HepG2 (cell line): ENCODE results near the gene LNX2. TPM values are rescaled to one million over a fixed set of nuclear protein-coding genes. Genes with fewer than 3 reads are reported as not detected.
A peak's percentile ranks its signal among the peaks of the same experiment; 100 is the strongest.

Experiments
- AGO1 ChIP-seq: fragments of 200-400 bp; formaldehyde crosslinking; IDR thresholded peaks from 2 replicates; pipeline ENCODE4 v1.6.1; 2017; ENCODE audit warnings: mild to moderate bottlenecking, low read depth, low read length, moderate library complexity; ENCODE audit not compliant: poor library complexity, severe bottlenecking
- ASH2L ChIP-seq: fragments of 300-600, 200-600 bp; sonication (generic); IDR thresholded peaks from 2 replicates; pipeline ENCODE4 v1.7.0; 2017; ENCODE audit warnings: low read depth, mild to moderate bottlenecking, moderate library complexity, mixed read lengths, low read length; ENCODE audit not compliant: insufficient read length
- CHCHD3 ChIP-seq: sonication (generic); formaldehyde crosslinking; IDR thresholded peaks from 2 replicates; pipeline ENCODE4 v1.8.0; 2022; ENCODE audit warnings: mild to moderate bottlenecking, missing genetic modification reagents, moderate library complexity
- ELF3 ChIP-seq: IDR thresholded peaks from 2 replicates; pipeline ENCODE4 v1.6.1; 2016; ENCODE audit warnings: missing genetic modification reagents, missing compliant biosample characterization
- HDAC6 ChIP-seq: fragments of 200-600 bp; sonication (generic); IDR thresholded peaks from 2 replicates; pipeline ENCODE4 v1.7.0; 2017; ENCODE audit warnings: mild to moderate bottlenecking, antibody characterized with exemption, low read length, low read depth
- HHEX ChIP-seq: IDR thresholded peaks from 2 replicates; pipeline ENCODE4 v1.6.1; 2016; ENCODE audit warnings: control low read depth
- JDP2 ChIP-seq: sonication (generic); formaldehyde crosslinking; IDR thresholded peaks from 2 replicates; pipeline ENCODE4 v1.8.1; 2022; ENCODE audit warnings: missing genetic modification reagents, borderline replicate concordance
- NBN ChIP-seq: fragments of 450-650 bp; conservative IDR thresholded peaks from 2 replicates; pipeline ENCODE4 v1.6.1; 2017
- NFIC ChIP-seq: IDR thresholded peaks from 2 replicates; pipeline ENCODE4 v1.6.1; 2012; ENCODE audit warnings: mild to moderate bottlenecking, low read length, inconsistent platforms
- RBFOX2 ChIP-seq: fragments of 200-400 bp; formaldehyde crosslinking; IDR thresholded peaks from 2 replicates; pipeline ENCODE4 v1.6.1; 2017; ENCODE audit warnings: low read depth, mild to moderate bottlenecking, low read length
- RFX1 ChIP-seq: fragments of 450-650 bp; IDR thresholded peaks from 2 replicates; pipeline ENCODE4 v1.6.1; 2017
- TBP ChIP-seq: sonication (generic); formaldehyde crosslinking; IDR thresholded peaks from 2 replicates; pipeline ENCODE4 v1.5.0; 2020; ENCODE audit warnings: missing genetic modification reagents
- ZBTB21 ChIP-seq: sonication (generic); formaldehyde crosslinking; IDR thresholded peaks from 2 replicates; pipeline ENCODE4 v1.4.0; 2020; ENCODE audit warnings: missing genetic modification reagents
- ZC3H4 ChIP-seq: sonication (generic); formaldehyde crosslinking; IDR thresholded peaks from 2 replicates; pipeline ENCODE4 v1.4.0; 2020; ENCODE audit warnings: missing genetic modification reagents, borderline replicate concordance
- ZFP1 ChIP-seq: IDR thresholded peaks from 2 replicates; pipeline ENCODE4 v1.6.1; 2016
- ZFYVE20 ChIP-seq: sonication (generic); formaldehyde crosslinking; IDR thresholded peaks from 2 replicates; pipeline ENCODE4 v1.8.0; 2023; ENCODE audit warnings: low read depth, mild to moderate bottlenecking, moderate library complexity, missing genetic modification reagents, borderline replicate concordance
- ZNF136 ChIP-seq: sonication (generic); formaldehyde crosslinking; IDR thresholded peaks from 2 replicates; pipeline ENCODE4 v1.8.1; 2022; ENCODE audit warnings: low read depth, mild to moderate bottlenecking, moderate library complexity, missing genetic modification reagents
- ZNF235 ChIP-seq: sonication (generic); formaldehyde crosslinking; IDR thresholded peaks from 2 replicates; pipeline ENCODE4 v1.8.1; 2023; ENCODE audit warnings: mild to moderate bottlenecking, missing genetic modification reagents, borderline replicate concordance
- ZNF274 ChIP-seq: sonication (generic); formaldehyde crosslinking; IDR thresholded peaks from 2 replicates; pipeline ENCODE4 v1.5.1; 2020; ENCODE audit warnings: mild to moderate bottlenecking, missing genetic modification reagents
- ZNF296 ChIP-seq: sonication (generic); formaldehyde crosslinking; conservative IDR thresholded peaks from 2 replicates; pipeline ENCODE4 v1.5.0; 2020; ENCODE audit warnings: mild to moderate bottlenecking, missing genetic modification reagents
- ZNF761 ChIP-seq: sonication (generic); formaldehyde crosslinking; conservative IDR thresholded peaks from 2 replicates; pipeline ENCODE4 v1.4.0; 2020; ENCODE audit warnings: mild to moderate bottlenecking, missing genetic modification reagents
- polyA plus RNA-seq, 8 experiments: library from polyadenylated mRNA; depleted of rRNA in 3 of 8; stranded (reverse) in 7 of 8; unstranded in 1 of 8; fragments of >200 nt; fragmentation: Illumina TruSeq in 4 of 8; extraction: Trizol in 4 of 8; gene quantifications; 2 replicates each; pipeline versions ENCODE4 v1.2.1 to v1.2.3, GENCODE V29; 2011 to 2016; ENCODE audit warnings: low read depth in 4 of 8, missing spikeins in 1 of 8, mixed read lengths in 1 of 8; ENCODE audit not compliant: insufficient read depth in 1 of 8
- total RNA-seq, 5 experiments: library from RNA; depleted of rRNA; stranded (reverse); fragments of >200 nt; fragmentation: Illumina TruSeq; extraction: Trizol; gene quantifications; 2 replicates each; pipeline ENCODE4 v1.2.3, GENCODE V29; 2016; ENCODE audit warnings: low read depth in 1 of 5
- TF ChIP-seq, protein P1 (sequence below): IDR thresholded peaks from 2 replicates; pipeline ENCODE4 v1.6.1; 2016; ENCODE audit warnings: low read depth, control low read depth
- TF ChIP-seq, protein P2 (sequence below): sonication (generic); formaldehyde crosslinking; IDR thresholded peaks from 2 replicates; pipeline ENCODE4 v1.4.0; 2020; ENCODE audit warnings: missing genetic modification reagents, low read depth, mild to moderate bottlenecking, borderline replicate concordance
- TF ChIP-seq, protein P3 (sequence below): sonication (generic); formaldehyde crosslinking; IDR thresholded peaks from 2 replicates; pipeline ENCODE4 v1.9.0; 2021; ENCODE audit warnings: missing genetic modification reagents, mild to moderate bottlenecking, borderline replicate concordance
- TF ChIP-seq, protein P4 (sequence below): sonication (generic); formaldehyde crosslinking; conservative IDR thresholded peaks from 2 replicates; pipeline ENCODE4 v1.4.0; 2020; ENCODE audit warnings: missing genetic modification reagents

The LNX2 gene
- total and polyA plus RNA-seq, 2 of the 13 experiments (the other 11 are each of a cell fraction or from before 2014, with no cell fraction given) = 9.2 to 9.7 TPM

DNA sequence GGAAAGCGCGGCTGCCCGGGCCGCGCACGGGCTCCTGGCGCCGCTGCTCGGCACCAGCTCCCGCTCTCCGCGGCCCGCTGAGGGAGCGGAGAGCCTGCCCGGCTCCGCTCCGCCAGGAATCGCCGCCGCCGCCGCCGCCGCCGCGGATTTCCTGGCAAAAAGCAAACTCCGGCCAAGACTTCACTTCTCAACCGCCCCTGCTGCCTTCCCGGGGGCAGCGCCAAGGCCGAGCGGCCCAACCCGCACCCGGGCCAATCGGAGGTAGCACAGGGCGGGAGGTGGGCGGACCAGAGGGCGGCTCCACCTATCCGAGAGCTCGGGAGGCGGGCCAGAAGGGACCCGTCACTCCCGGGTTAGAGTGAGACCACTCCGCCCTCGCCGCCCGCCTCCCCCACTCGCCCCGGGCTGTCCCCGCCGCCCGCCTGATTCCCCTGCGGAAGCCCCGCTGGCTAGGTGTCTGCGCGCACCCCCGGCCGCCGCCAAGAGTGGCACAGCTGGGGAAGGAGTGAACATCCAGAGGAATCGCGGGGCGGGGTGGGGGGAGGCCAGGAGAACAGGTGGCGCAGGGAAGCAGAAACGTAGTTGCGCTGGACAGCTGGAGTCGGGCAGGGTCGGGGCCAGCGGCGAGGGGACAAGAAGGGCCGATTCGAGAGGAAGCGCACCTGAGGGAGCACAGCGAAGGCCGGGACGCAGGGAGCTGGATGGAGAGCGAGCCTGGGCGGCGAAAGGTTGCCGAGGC, at the start of gene LNX2 (continued):
- TF ChIP-seq, protein P1, sequence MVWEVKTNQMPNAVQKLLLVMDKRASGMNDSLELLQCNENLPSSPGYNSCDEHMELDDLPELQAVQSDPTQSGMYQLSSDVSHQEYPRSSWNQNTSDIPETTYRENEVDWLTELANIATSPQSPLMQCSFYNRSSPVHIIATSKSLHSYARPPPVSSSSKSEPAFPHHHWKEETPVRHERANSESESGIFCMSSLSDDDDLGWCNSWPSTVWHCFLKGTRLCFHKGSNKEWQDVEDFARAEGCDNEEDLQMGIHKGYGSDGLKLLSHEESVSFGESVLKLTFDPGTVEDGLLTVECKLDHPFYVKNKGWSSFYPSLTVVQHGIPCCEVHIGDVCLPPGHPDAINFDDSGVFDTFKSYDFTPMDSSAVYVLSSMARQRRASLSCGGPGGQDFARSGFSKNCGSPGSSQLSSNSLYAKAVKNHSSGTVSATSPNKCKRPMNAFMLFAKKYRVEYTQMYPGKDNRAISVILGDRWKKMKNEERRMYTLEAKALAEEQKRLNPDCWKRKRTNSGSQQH = no peak
- TF ChIP-seq, protein P2, sequence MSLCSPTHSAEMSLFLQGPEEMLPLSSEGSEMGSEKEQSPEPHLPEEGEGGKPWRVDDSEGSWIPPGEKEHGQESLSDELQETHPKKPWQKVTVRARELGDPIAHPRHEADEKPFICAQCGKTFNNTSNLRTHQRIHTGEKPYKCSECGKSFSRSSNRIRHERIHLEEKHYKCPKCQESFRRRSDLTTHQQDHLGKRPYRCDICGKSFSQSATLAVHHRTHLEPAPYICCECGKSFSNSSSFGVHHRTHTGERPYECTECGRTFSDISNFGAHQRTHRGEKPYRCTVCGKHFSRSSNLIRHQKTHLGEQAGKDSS = peak; percentile 25; the same call in 1 of the 2 replicates
- TF ChIP-seq, protein P3, sequence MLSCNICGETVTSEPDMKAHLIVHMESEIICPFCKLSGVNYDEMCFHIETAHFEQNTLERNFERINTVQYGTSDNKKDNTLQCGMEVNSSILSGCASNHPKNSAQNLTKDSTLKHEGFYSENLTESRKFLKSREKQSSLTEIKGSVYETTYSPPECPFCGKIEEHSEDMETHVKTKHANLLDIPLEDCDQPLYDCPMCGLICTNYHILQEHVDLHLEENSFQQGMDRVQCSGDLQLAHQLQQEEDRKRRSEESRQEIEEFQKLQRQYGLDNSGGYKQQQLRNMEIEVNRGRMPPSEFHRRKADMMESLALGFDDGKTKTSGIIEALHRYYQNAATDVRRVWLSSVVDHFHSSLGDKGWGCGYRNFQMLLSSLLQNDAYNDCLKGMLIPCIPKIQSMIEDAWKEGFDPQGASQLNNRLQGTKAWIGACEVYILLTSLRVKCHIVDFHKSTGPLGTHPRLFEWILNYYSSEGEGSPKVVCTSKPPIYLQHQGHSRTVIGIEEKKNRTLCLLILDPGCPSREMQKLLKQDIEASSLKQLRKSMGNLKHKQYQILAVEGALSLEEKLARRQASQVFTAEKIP (CRISPR knock-in tag) = no peak
- TF ChIP-seq CHCHD3 (CRISPR knock-in tag) (0 out of 2 replicates have a peak, but pooled peaks have one; percentile 58), NFIC (no peak), ZNF296 (CRISPR knock-in tag) (no peak), ZFP1 (CRISPR knock-in tag) (no peak), ZNF761 (CRISPR knock-in tag) (no peak), NBN (no peak), JDP2 (CRISPR knock-in tag) (no peak), HDAC6 (no peak), RFX1 (no peak), AGO1 (peak; percentile 14), RBFOX2 (peak; percentile 63; the same call in 1 of the 2 replicates), ZFYVE20 (no peak), ZNF274 (CRISPR knock-in tag) (peak; percentile 45; the same call in 1 of the 2 replicates), ZNF235 (no peak), ZC3H4 (CRISPR knock-in tag) (0 out of 2 replicates have a peak, but pooled peaks have one; percentile 48), TBP (CRISPR knock-in tag) (no peak), HHEX (CRISPR knock-in tag) (no peak), ASH2L (peak; percentile 90), ELF3 (CRISPR knock-in tag) (peak; percentile 38; the same call in 1 of the 2 replicates), ZBTB21 (CRISPR knock-in tag) (no peak), ZNF136 (CRISPR knock-in tag) (no peak)
- TF ChIP-seq, protein P4, sequence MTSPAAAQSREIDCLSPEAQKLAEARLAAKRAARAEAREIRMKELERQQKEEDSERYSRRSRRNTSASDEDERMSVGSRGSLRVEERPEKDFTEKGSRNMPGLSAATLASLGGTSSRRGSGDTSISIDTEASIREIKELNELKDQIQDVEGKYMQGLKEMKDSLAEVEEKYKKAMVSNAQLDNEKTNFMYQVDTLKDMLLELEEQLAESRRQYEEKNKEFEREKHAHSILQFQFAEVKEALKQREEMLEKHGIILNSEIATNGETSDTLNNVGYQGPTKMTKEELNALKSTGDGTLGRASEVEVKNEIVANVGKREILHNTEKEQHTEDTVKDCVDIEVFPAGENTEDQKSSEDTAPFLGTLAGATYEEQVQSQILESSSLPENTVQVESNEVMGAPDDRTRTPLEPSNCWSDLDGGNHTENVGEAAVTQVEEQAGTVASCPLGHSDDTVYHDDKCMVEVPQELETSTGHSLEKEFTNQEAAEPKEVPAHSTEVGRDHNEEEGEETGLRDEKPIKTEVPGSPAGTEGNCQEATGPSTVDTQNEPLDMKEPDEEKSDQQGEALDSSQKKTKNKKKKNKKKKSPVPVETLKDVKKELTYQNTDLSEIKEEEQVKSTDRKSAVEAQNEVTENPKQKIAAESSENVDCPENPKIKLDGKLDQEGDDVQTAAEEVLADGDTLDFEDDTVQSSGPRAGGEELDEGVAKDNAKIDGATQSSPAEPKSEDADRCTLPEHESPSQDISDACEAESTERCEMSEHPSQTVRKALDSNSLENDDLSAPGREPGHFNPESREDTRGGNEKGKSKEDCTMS (CRISPR knock-in tag) = no peak
